Measurements from ENCODE around the gene SSBP4.

Gene SSBP4

DNA sequence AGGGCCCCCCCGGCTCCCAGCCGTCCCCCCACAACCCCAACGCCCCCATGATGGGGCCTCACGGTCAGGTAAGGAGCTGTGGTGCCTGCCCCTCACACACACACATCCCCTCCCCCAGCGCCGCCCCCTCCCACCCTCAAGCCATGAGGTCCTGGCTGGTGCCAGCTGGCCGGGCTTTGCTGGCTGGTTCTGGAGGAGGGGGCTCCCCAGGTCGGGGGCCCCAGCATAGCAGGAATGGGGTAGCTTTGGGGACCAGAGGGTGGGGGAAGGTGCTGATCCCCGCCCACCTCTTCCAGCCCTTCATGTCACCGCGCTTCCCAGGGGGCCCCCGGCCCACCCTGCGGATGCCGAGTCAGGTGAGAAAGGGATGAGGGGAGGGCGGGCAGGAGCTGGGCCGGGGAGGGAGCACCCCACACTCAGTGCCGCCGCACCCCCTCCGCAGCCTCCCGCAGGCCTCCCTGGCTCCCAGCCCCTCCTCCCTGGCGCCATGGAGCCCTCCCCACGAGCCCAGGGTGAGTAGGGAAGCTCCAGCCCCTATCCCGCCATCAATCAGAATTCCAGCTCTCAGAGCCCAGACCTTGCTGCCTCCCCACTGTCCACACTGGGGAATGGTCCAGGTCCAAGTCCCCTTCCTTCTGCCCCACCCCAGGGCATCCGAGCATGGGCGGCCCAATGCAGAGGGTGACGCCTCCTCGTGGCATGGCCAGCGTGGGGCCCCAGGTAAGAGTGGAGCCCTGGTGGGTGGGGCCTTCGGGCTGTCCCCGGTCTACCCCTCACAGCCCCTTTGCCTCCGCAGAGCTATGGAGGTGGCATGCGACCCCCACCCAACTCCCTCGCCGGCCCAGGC is 12.4 kb downstream of the SSBP4 start:
- in situ Hi-C loops (cut with MboI; ENCODE audit: low sequenced_read_pairs): no loop called here

DNA sequence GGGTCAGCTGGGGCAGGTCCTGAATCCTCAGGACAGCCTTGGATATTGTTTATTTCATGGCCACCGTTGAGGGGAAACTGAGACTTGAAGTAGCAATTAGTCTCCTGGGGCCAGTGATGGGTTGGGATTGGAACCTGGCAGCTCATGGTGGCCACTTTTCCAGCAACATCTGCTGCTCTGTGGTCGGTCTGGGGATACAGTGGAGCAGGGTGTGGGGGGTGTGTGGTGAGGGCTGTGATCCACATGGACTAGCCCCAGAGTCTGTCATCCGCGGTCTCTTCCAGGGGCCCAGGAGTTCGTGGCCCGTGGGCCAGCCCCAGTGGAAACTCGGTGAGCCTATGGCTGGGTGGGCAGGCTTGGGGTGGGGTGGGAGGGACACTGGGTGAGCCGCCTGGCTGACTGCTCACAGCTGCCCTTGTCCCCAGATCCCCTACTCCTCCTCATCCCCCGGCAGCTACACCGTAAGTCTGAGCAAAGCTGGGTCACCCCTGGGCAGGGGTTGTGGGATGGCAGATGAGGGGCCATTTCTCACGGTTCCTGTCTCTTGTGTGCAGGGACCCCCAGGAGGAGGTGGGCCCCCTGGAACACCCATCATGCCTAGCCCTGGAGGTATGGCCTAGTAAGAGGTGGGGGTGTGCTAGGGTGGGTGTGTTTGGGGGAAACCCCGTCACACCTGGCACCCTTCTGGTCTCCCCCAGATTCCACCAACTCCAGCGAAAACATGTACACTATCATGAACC is 13.2 kb downstream of the SSBP4 start:
- in situ Hi-C loops (cut with MboI; ENCODE audit: low sequenced_read_pairs): no loop called here

DNA sequence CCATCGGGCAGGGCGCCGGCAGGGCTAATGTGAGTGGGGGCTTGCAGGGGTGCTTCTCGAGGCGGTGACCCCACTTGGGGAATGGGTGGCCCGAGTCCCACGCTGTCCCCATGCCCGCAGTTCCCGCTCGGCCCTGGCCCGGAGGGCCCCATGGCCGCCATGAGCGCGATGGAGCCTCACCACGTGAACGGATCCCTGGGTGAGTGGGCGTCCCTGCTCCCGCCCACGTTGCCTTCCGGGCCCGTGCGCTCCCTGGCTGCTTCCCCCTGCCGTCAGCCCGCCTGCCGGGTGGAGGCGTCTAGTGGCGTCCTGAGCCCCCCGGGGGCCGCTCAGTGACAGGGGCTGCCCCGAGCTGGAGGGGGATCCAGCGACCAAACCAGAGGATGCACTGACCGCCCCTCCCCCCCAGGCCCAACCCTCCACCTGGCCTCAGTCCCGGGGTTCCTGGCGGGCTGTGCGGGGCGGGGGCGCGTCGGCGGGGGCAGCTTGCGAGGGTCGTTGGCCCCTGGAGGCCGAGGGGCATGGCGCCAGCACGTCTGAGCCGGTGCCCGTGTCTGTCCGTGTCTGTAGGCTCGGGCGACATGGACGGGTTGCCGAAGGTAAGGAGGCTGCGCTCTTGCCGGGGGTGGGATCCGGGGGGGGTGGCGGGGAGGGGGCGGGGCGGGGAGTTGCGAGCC is 14.0 kb downstream of the SSBP4 start:
- in situ Hi-C loops (cut with MboI; ENCODE audit: low sequenced_read_pairs): no loop called here

DNA sequence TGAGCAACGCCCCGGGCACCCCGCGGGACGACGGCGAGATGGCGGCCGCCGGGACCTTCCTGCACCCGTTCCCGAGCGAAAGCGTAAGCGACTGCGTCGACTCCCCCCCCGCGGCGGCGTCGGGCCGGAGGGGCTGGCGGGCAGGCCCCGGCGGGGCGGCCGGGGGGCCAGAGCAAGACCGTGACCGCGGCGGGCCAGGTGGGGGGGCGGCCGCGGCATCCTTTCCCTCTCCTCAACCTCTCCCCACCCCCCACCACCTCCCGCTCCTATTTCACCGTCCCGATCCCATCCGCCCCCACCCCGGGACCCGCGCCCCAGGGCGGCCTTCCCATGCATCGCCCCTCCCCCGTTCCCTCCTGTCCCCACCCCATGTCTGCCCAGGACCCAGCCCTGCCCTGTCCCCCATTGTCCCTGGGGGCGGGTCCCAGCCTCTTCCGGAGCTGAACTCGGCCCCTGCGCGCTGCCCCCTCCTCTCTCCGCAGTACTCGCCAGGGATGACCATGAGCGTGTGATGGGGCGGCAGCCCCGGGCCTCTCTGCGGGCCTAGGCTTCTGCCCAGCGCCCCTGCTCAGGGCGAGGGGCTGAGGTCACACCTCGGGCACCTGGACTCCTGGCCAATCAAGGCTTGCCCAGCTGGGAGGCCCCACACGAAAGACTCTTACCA is 14.7 kb downstream of the SSBP4 start:
- in situ Hi-C loops (cut with MboI; ENCODE audit: low sequenced_read_pairs): no loop called here

DNA sequence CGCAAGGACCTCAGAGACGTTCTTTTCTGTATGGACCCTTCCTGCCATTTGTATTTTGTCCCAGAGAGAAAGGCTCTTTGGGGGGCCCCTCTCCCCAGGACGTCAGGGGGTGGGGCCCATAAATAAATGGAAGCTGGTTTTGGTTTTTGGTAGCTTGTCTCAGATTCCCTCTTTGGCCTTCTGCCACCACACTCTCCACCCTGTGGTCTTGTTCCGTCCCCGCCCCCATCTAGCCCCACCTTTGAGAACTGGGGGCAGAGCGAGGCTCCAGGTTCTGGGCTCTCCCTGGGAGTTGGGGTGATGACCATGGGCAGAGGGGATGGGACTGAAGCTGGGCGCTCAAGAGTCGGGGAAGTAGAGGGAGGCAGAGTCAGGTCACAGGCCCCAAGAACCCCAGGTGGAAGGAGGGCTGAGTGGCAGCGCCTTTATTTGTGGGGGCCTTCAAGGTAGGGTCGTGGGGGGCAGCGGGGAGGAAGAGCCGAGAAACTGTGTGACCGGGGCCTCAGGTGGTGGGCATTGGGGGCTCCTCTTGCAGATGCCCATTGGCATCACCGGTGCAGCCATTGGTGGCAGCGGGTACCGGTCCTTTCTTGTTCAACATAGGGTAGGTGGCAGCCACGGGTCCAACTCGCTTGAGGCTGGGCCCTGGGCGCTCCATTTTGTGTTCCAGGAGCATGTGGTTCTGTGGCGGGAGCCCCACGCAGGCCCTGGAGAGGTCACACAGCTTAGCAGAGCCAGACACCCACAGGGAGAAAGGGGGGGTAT is 15.4 kb downstream of the SSBP4 start:
- in situ Hi-C loops (cut with MboI; ENCODE audit: low sequenced_read_pairs): no loop called here

DNA sequence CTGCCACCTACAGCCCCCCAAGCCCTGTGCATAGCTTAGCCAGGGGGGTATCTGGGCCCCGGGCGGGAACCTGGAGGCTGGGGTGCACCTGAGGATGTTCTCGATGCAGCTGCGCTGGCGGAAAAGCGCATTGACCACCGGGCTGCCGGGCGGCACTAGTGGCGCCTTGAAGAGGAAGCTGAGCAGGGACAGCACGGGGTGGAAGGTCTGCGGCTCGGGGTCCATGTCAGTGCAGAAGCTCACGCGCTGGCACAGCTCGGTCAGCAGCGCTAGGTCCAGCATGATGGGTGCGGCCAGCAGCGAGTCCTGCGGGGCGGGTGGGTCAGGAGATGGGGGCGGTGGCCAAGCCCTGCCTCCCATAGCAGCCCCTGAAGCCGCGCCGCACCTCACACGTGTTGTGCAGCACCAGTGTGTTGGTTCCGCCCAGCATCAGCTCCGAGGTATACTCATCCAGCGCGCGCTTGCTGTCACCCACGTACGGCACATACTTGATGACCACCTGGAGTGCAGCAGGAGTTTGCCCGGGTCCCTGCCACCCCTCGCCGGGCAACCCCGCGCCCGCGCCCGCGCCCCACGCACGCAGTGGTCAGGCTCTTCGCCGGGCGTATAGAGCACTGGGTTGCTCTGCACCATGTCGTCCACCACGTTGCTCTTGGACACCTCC is 16.1 kb downstream of the SSBP4 start:
- in situ Hi-C loops (cut with MboI; ENCODE audit: low sequenced_read_pairs): no loop called here

DNA sequence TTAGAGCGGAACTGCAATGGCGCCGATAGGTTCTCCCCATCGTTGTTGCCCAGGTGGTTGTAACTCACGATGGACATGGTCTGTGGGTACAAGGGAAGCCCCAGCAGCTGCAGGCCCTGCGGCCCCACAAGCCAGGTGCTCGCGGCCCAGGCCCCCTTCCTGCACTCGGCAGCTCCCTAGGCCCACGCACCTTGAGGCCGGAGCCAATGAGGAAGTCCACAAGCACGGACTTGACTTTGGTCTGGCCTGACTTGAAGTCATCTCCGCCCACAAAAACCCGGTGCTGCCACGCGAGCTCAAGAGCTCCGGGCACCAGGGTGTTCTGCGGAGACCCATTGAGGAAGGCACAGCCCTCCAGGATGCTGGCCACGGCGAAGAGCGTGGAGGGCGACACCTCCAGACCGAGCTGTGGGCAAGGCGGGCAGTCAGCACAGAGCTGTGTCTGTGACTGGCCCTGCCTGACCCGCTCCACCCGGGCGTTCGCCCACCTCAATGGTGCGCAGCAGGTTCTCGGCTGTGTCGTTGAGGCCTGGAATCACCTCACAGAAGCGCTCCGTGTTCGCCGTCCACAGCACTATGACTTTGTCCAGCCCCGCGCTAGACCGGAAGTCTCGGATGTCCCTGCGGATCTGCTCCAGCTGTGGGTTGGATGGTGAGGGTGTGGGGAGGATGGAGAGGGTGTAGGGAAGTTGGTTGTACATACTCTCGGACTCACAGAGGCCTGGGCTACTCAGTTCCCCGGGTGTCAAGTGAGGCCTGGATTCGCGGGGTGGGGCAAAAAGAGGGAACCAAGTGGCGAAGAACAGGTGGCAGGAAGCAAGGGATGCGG is 16.9 kb downstream of the SSBP4 start:
- in situ Hi-C loops (cut with MboI; ENCODE audit: low sequenced_read_pairs): no loop called here

DNA sequence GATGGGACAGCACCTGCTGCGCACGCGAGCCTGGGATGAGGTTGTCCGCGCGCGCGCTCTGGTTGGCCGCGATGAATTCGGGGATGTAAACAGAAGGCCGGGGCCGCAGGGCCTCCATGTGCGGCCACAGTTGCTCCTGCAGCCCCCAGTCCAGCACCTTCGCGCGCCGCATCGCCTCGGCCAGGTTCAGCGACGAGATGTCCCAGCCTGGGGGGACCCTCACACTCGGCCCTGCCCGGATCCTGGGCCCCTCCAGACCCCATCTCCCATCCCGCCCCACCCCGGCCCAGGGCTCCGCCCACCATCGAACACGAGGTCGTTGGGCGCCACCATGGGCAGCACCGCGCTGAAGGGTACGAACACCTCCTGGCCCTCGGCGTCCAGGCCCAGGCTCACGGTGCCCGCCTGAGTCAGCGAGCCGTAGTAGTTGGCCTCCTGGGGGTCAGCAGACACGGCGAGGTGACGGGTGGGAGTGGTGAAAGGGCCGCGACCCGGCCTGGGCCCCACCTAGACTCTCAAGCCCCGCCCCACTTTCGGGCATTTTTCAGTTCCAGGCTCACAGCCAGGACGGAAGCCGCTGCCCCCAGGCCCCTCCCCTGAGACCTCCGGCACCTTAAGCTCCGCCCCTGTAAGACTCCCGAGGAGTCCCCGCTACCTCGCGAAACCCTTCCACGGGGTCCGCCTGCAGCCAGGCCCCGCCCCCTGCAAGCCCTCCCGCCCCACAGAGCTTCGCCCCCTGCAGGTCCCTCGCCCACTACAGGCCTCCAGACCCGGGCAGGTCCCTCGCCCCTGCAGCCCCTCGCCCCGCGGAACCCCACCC is 17.7 kb downstream of the SSBP4 start:
- in situ Hi-C loops (cut with MboI; ENCODE audit: low sequenced_read_pairs): no loop called here

DNA sequence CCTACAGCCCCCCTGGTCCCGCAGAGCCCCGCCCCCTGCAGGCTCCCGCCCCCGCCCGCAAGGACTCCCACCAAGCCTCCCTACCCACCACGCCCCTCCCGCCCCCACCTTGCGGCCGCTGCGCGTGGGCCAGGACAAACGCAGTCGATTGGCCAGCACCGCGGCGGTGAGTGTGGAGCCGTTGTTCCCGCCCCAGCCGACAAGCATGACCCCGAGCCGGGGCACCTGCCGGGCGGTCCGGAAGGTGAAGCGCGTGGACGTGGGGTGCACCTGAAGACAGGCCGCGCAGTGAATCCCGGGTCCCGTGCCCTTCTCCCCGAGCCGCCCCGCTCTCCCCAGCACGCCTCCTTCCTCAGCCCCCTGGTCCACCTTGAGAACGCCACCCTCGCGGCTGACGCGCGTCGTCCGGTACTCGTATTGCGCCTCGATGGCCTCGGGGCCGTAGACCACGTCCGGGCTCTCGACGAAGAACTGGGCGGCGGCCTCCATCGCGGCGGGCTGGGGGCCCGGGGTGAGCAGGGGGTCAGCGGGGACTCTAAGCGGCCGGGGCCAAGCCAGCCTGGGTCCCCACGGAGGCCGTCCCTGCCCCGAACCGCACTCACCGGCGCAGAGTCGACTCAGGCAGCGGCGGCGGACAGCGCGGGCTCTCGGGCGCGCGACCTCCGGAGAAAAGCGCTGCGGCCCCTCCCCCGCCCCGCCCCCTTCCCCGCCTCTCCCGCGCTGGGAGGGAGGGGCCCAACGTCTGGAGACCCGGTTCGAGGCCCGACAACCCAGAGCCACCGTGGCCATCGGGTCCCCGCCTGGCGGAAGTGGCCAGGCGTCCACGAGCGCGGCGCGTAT is 18.5 kb downstream of the SSBP4 start, which contains the start of gene ISYNA1:
TSS of gene ISYNA1 (minus strand) at position 643 of the 840 bp plus-strand sequence. CDS start at position 489, 154 bp downstream.
- in situ Hi-C loops (cut with MboI; ENCODE audit: low sequenced_read_pairs): no loop called here

DNA sequence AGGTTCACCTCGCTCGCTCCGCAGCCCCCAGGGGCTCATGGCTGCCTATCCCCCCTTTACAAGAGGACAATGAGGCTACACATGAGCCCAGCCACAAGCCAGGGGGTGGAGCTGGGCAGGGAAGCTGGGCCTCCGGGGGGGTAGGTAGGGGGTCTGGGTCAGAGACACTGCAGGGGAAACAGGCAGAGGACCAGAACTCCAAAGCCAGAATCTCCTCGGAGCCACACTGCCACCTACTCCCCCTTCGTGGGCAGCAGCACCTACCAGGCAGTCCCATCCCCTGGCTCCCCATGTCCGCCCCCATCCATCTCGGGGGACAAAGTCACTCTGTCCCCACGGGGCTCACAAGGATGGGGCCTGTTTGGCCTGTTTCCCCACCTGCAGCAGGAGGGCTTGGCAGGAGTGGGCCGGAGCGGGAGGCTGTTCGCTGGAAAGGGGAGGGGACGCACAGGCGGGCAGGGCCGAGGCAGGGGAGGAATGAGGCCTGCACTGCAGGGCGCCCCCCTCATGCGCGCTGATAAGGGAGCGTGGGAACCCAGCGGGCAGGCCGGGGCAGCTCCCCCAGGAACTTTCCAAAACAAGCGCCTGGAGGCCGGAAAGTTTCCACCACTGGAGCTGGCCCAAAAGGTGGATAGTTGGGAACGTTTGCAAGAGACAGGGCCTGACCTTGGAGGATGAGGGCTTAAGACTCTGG is 19.3 kb downstream of the SSBP4 start:
- in situ Hi-C loops (cut with MboI; ENCODE audit: low sequenced_read_pairs): no loop called here

DNA sequence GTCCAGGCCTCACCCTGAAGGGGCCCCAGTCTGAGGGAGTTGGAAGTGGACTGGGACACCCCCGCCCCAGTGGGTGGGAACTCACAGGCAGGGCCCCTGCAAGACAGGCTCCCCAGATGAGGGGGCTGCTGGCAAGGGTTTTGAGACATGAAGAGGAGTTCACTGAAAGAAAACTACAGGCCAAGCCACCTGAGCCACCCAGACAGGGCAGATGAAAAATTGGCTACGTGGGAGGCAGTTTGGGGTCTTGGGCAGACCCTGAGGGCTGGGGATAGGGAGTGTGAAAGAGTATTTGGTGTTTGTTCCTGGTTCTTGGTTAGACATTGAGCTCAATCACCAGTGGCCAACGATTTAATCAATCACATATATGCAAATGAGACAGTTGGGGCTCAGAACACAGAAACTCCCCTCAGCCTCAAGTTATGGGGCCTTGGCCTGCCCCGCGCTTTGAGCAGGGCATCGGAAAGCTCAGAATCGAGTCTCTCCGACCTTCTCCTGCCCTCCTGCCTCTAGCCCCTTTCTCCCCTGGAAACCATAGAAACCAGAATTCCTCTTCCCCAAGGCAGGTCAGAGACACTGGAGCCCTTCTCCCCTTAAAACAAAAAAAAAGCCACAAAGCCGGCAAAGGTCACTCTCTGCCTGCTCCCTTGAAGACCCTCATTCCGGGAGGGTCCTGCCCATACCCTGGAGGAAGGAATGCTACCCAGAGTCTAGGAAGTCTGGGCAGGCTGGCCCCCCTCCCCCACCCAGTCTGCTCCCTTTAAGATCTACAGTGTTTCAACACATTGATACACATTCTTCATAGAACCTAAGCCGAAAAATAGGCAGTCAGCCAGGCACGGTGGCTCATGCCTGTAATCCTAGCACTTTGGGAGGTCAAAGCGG is 20.1 kb downstream of the SSBP4 start:
- in situ Hi-C loops (cut with MboI; ENCODE audit: low sequenced_read_pairs): no loop called here

DNA sequence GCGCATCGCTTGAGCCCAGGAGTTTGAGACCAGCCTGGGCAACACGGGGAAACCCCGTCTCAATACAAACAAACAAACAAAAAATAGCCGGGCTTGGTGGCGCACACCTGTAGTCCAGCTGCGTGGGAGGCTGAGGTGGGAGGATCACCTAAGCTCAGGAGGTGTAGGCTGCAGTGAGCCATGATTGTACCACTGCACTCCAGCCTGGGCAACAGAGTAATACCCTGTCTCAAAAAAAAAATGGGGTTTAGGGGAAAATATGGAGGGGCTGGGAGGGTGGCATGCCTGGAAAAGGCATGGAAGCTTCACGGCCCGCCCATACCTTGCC is 20.7 kb downstream of the SSBP4 start:
- in situ Hi-C loops (cut with MboI; ENCODE audit: low sequenced_read_pairs): no loop called here

DNA sequence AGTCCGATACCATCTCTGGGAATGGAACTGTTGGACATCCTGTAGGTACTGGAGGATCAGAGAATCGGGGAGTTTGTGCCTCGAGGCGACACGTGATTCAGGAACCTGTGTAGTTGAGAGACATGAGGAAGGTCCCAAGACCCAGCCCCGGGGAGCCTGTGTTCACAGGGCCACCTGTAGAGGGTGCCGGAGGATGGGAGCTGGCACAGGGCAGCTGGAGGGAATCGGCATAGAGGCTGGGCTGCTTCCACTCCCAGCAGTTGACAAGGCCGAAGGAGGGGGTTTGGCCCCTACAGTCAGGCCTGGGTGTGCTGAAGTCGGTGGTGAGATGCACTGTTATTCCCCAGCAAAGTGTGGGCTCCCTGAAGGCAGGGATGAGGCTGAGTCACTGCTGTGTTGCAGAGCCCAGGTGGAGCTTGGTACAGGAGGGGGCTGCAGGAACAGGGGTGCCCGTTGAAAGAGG is 21.2 kb downstream of the SSBP4 start:
- in situ Hi-C loops (cut with MboI; ENCODE audit: low sequenced_read_pairs): no loop called here

DNA sequence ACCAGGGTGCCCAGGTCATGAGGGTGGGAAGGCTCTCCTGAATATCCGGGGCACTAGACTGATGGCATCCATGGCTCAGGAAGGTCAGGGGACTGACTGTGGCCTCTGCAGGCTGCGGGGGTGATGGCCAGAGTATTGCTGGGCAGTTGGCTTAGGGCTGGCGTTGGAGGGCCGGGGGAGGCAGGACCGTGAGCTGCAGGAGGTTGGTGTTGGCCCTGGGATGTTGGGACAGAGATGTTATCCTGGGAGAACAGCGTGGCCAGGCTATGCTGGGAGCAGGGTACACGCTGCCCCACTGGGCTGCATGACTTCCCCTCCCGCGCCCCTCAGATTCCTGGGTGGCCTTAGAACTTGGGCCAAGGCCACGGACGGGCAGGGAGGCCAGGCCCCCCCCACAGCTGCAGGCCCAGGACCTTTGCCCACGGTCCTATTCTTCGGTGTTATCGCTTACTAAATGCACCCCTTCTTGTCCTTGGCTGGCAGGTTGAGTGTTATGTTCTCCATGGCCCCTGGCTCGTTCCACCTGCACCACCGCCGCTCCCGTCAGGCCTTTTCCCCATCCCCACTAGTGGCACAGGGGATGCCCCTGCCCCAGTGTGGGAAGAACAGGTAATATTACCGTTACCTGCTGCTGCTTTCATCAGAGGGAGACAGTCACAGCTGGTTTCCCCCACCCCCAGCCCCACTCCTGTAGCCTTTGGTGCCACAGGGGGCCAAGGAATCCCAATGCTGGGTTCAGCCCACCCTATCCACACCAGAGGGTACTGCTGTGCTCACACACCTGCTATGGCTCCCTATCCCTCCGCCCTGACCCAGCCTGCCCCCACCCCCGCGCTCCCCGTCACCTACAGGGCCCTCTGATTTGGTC is 22.0 kb downstream of the SSBP4 start:
- in situ Hi-C loops (cut with MboI; ENCODE audit: low sequenced_read_pairs): no loop called here

Measured in HL-60/S4 treated with retinoic acid at 250 ng/mL for 4 days and 3 days (cell line).